ENCODE data around the gene MAFG.

GRCh38 chr17:81957691-81958432, 30.3 kb upstream of the MAFG start:
- no peak for TF ChIP-seq POLR2A (IDR thresholded peaks at IDR 0.05)
- TF ChIP-seq, protein P1, sequence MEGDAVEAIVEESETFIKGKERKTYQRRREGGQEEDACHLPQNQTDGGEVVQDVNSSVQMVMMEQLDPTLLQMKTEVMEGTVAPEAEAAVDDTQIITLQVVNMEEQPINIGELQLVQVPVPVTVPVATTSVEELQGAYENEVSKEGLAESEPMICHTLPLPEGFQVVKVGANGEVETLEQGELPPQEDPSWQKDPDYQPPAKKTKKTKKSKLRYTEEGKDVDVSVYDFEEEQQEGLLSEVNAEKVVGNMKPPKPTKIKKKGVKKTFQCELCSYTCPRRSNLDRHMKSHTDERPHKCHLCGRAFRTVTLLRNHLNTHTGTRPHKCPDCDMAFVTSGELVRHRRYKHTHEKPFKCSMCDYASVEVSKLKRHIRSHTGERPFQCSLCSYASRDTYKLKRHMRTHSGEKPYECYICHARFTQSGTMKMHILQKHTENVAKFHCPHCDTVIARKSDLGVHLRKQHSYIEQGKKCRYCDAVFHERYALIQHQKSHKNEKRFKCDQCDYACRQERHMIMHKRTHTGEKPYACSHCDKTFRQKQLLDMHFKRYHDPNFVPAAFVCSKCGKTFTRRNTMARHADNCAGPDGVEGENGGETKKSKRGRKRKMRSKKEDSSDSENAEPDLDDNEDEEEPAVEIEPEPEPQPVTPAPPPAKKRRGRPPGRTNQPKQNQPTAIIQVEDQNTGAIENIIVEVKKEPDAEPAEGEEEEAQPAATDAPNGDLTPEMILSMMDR (IDR thresholded peaks at IDR 0.05): no peak

Data from body of pancreas (tissue), 4 donors.